Transverse colon (tissue), 4 donors: Measurements from ENCODE around the gene TUBB.

Experiments
- POLR2AphosphoS5 ChIP-seq, 3 donors: sonication (generic); formaldehyde crosslinking; IDR thresholded peaks; one replicate each; pipeline ENCODE4 v1.6.1; 2016; ENCODE audit warnings: antibody characterized with exemption in 3 of 3
- TF ChIP-seq, protein P1 (sequence below), 5 experiments: fragments of 200-600 bp in 3 of 5; fragments of 450-650 bp in 2 of 5; sonication (generic) in 3 of 5; IDR thresholded peaks; 1 replicate in 2 of 5; 2 replicates in 3 of 5; pipeline ENCODE4 v1.5.1; 2016 to 2017; ENCODE audit warnings: antibody characterized with exemption in 5 of 5, inconsistent platforms in 3 of 5, mild to moderate bottlenecking in 2 of 5, moderate library complexity in 1 of 5

DNA sequence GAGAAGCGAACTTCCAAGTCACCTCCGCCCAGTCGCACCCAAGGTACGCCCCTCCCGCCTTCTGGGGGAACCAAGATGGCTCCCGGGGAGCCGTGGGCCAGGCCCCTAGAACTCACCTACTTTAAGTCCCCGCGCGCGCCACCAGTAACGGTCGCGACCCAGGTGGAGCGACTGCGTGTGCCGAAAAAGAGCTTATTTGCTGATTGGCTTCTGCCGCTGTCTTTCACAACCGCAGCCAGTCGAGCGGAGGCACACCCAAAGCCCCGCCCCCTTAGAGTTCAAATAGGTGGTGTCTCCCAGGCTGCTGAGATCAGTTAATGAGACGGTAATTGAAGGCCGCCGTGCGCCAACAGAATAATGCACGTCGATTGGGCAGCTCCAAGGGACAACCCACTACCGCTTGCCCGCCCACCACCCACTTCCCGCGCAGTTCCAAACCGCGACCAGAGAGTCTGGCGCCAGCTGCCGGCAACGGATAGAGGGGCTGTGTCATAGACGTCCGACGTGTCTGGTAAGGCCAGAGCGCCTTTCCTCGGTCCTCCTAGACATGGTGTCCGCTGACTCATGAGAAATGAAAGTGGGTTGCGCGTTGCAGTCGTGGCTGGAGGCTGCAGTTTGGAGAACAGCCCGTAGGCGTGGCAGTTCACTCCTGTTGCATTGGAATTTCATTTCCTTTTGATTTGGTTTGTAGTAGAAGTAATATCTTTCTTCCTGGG, 2.9 kb upstream of the TUBB start, which contains the start of gene MDC1:
- TF ChIP-seq, protein P1, sequence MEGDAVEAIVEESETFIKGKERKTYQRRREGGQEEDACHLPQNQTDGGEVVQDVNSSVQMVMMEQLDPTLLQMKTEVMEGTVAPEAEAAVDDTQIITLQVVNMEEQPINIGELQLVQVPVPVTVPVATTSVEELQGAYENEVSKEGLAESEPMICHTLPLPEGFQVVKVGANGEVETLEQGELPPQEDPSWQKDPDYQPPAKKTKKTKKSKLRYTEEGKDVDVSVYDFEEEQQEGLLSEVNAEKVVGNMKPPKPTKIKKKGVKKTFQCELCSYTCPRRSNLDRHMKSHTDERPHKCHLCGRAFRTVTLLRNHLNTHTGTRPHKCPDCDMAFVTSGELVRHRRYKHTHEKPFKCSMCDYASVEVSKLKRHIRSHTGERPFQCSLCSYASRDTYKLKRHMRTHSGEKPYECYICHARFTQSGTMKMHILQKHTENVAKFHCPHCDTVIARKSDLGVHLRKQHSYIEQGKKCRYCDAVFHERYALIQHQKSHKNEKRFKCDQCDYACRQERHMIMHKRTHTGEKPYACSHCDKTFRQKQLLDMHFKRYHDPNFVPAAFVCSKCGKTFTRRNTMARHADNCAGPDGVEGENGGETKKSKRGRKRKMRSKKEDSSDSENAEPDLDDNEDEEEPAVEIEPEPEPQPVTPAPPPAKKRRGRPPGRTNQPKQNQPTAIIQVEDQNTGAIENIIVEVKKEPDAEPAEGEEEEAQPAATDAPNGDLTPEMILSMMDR (IDR thresholded peaks at IDR 0.05) = peak; percentile 17 to 79 (median 43)
- peak; percentile 95 to 98 (median 97) for TF ChIP-seq POLR2AphosphoS5 (IDR thresholded peaks at IDR 0.05)
